Loucy (cell line): ENCODE measurements around the gene DMRT1.

Source experiments
- H2AFZ ChIP-seq: fragments of 200-600 bp; sonication (generic); 2 replicates; pipeline ENCODE4 v1.6.0; 2016; ENCODE audit warnings: antibody characterized with exemption, mild to moderate bottlenecking, low read length, moderate library complexity
- H3F3A ChIP-seq: fragments of 200-600 bp; 2 replicates; pipeline ENCODE4 v1.6.0; 2016; ENCODE audit warnings: antibody characterized with exemption, low read depth, mild to moderate bottlenecking
- H3K27me3 ChIP-seq: fragments of 200-600 bp; sonication (generic); 2 replicates; pipeline ENCODE4 v1.6.1; 2014; ENCODE audit warnings: low read length, mild to moderate bottlenecking; ENCODE audit not compliant: insufficient read depth, poor library complexity, severe bottlenecking
- H3K36me3 ChIP-seq: fragments of 200-600 bp; sonication (generic); 2 replicates; pipeline ENCODE4 v1.6.1; 2016; ENCODE audit warnings: low read length; ENCODE audit not compliant: insufficient read depth
- H3K4me1 ChIP-seq: fragments of 200-600 bp; sonication (generic); 2 replicates; pipeline ENCODE4 v1.5.1; 2014; ENCODE audit warnings: low read length, mild to moderate bottlenecking; ENCODE audit not compliant: insufficient read depth, poor library complexity, severe bottlenecking
- H3K4me2 ChIP-seq: fragments of 200-600 bp; sonication (generic); 2 replicates; pipeline ENCODE4 v1.6.0; 2014; ENCODE audit warnings: antibody characterized with exemption, low read length, low read depth, mild to moderate bottlenecking; ENCODE audit not compliant: poor library complexity, severe bottlenecking
- H3K4me3 ChIP-seq: fragments of 200-600 bp; sonication (generic); 2 replicates; pipeline ENCODE4 v1.5.1; 2014; ENCODE audit warnings: low read length, mild to moderate bottlenecking, mixed read lengths; ENCODE audit not compliant: poor library complexity, severe bottlenecking
- H3K79me2 ChIP-seq: fragments of 200-600 bp; sonication (generic); 2 replicates; pipeline ENCODE4 v1.6.1; 2014; ENCODE audit warnings: low read length; ENCODE audit not compliant: insufficient read depth
- H3K9ac ChIP-seq: fragments of 200-600 bp; sonication (generic); 2 replicates; pipeline ENCODE4 v1.6.0; 2014; ENCODE audit warnings: mild to moderate bottlenecking, low read depth, low read length, moderate library complexity; ENCODE audit not compliant: poor library complexity, severe bottlenecking
- H3K9me2 ChIP-seq: fragments of 200-600 bp; sonication (generic); replicated peaks from 2 replicates; pipeline ENCODE4 v1.6.1; 2016; ENCODE audit warnings: low read depth, low read length, mixed read lengths
- H3K9me3 ChIP-seq: fragments of 200-600 bp; sonication (generic); 2 replicates; pipeline ENCODE4 v1.6.1; 2014; ENCODE audit warnings: mild to moderate bottlenecking, antibody characterized with exemption, low read length, low read depth; ENCODE audit not compliant: insufficient read depth
- H4K20me1 ChIP-seq: fragments of 200-600 bp; sonication (generic); 2 replicates; pipeline ENCODE4 v1.6.0; 2014; ENCODE audit warnings: antibody characterized with exemption, low read length, mild to moderate bottlenecking; ENCODE audit not compliant: insufficient read depth, poor library complexity, severe bottlenecking
- EZH2phosphoT487 ChIP-seq: fragments of 200-600 bp; IDR thresholded peaks from 2 replicates; pipeline ENCODE4 v1.6.1; 2018; ENCODE audit warnings: antibody characterized with exemption, mild to moderate bottlenecking, moderate library complexity, borderline replicate concordance
- TF ChIP-seq, protein P1 (sequence below): fragments of 200-600 bp; sonication (generic); conservative IDR thresholded peaks from 2 replicates; pipeline ENCODE4 v1.5.1; 2014; ENCODE audit warnings: mild to moderate bottlenecking, antibody characterized with exemption, low read length

The DMRT1 gene

DNA sequence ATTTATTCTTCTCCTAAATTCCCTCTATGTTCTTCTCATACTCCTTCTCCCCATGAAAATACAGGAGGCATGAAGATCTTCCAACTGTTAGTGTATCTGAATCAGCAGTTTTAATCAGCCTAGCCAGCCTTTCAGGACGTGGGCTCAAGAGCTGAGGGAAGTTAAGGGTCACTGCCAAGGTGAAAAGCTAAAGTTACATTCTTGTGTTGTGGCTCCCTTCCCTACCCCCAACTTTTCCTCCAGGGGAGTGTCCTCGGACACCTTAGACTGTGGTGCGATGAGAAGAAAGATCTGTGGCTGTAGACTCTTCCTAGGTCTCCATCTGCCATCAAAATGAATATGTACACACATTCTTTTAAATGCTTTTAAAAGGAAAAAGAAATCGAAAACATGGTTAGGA is 139.1 kb downstream of the DMRT1 start:
- no peak for TF ChIP-seq EZH2phosphoT487
- TF ChIP-seq, protein P1, sequence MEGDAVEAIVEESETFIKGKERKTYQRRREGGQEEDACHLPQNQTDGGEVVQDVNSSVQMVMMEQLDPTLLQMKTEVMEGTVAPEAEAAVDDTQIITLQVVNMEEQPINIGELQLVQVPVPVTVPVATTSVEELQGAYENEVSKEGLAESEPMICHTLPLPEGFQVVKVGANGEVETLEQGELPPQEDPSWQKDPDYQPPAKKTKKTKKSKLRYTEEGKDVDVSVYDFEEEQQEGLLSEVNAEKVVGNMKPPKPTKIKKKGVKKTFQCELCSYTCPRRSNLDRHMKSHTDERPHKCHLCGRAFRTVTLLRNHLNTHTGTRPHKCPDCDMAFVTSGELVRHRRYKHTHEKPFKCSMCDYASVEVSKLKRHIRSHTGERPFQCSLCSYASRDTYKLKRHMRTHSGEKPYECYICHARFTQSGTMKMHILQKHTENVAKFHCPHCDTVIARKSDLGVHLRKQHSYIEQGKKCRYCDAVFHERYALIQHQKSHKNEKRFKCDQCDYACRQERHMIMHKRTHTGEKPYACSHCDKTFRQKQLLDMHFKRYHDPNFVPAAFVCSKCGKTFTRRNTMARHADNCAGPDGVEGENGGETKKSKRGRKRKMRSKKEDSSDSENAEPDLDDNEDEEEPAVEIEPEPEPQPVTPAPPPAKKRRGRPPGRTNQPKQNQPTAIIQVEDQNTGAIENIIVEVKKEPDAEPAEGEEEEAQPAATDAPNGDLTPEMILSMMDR: no peak
- Histone ChIP-seq H3K36me3 (no peaks in the 10 kb centered on the region), H3F3A (no peaks in the 10 kb centered on the region), H2AFZ (no peak overlapping the region), H3K4me2 (no peak overlapping the region), H3K4me1 (no peaks in the 10 kb centered on the region), H3K79me2 (no peaks in the 10 kb centered on the region), H3K9me3 (no peaks in the 10 kb centered on the region), H4K20me1 (no peaks in the 10 kb centered on the region), H3K27me3 (no peaks in the 10 kb centered on the region), H3K4me3 (no peak overlapping the region), H3K9ac (no peak overlapping the region), H3K9me2 (no peaks in the 10 kb centered on the region)

DNA sequence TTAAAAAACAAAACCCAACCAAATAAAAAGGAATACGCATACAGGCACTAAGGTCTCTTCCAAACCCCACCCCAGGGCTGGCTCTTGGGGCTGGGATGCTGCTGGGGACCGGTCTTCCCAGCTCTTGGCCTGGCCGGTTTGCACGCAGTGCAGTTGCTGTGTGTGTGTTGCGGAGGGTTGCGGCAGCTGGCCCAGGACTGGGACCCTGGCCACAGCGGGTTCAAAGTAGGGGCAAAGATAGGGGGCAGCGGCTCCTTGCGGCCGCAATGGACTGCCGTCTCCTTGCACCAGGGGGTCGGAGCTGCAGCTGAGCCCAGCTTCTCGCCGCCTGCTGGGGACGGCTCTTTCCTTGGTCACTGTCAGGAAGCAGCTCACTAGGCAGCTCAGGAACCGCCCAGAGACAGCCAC is 140.0 kb downstream of the DMRT1 start:
- Histone ChIP-seq H3K9ac (no peak overlapping the region), H4K20me1 (no peaks in the 10 kb centered on the region), H2AFZ (no peak overlapping the region), H3F3A (no peaks in the 10 kb centered on the region), H3K4me3 (no peak overlapping the region), H3K4me2 (no peak overlapping the region), H3K9me2 (no peaks in the 10 kb centered on the region), H3K36me3 (no peaks in the 10 kb centered on the region), H3K4me1 (no peaks in the 10 kb centered on the region), H3K27me3 (no peaks in the 10 kb centered on the region), H3K9me3 (no peaks in the 10 kb centered on the region), H3K79me2 (no peaks in the 10 kb centered on the region)
- TF ChIP-seq, protein P1: no peak
- TF ChIP-seq EZH2phosphoT487: no peak

DNA sequence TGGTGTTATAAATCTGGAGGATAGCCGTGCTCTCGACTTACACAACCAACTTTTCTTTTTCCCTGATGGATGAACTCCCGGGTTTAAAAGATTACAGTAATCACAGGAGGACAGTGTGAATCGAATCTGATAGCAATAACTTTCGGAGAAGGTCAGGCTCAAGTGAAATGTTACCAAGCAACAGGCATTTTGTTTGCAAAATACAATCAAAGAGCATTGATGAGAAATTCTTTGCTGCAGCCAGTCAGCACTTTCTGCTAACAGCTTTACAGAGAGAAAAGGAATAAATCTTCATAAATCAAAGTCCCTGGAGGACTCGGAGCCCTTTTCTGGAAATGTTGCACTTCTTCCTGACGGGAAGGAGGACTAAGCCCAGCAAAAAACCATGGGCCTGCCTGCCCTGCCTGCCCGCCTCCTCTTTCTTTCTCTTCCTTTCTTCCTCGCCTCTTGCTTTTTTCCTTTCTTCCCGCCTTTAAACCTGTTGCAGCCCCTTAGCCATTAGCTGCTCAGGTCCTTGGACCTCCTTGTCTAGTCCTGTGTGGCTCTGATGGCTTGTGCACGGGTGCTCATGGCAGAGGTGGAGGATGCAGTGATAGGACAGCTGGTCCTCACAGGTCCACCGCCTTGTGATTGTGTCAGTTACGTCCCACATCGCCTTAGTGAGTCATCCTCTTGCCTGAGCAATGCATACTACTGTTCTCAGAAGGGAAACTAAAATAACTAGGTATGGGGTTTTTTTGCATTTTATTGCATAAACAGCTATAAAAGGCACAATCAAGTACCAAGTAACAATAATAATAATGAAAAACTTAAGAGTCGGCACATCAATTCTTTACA is 141.1 kb downstream of the DMRT1 start:
- Histone ChIP-seq H2AFZ (no peak overlapping the region), H3K4me2 (no peak overlapping the region), H3F3A (no peaks in the 10 kb centered on the region), H3K4me3 (no peak overlapping the region), H3K9me3 (no peaks in the 10 kb centered on the region), H3K27me3 (no peaks in the 10 kb centered on the region), H4K20me1 (no peaks in the 10 kb centered on the region), H3K36me3 (no peaks in the 10 kb centered on the region), H3K4me1 (no peaks in the 10 kb centered on the region), H3K79me2 (no peaks in the 10 kb centered on the region), H3K9me2 (no peaks in the 10 kb centered on the region), H3K9ac (no peak overlapping the region)
- TF ChIP-seq, protein P1: no peak
- no peak for TF ChIP-seq EZH2phosphoT487
